Measurements from ENCODE around the gene TCAIM.

GRCh38 chr3:44396200-44397171 is 57.9 kb downstream of the TCAIM start:
- TF ChIP-seq CTCF (IDR thresholded peaks at IDR 0.05; ENCODE audit: extremely low read depth in 1 of 2, insufficient read depth in 1 of 2, low read depth in 1 of 2, low read length in 2 of 2) (no peak), POLR2A (IDR thresholded peaks at IDR 0.05; ENCODE audit: low read depth, low read length) (no peak), MYC (IDR thresholded peaks at IDR 0.05; ENCODE audit: low read depth, low read length) (no peak), POLR2AphosphoS5 (IDR thresholded peaks at IDR 0.05; ENCODE audit: insufficient read depth, low read depth, low read length) (no peak), JUN (IDR thresholded peaks at IDR 0.05; ENCODE audit: borderline replicate concordance, insufficient read depth, insufficient read length, low read depth) (no peak), EZH2 (IDR thresholded peaks at IDR 0.05; ENCODE audit: borderline replicate concordance, low read depth, low read length, severe bottlenecking) (no peak), GATA2 (IDR thresholded peaks at IDR 0.05; ENCODE audit: insufficient read depth, insufficient read length, low read depth, low read length) (no peak)
